Measurements from ENCODE around the gene PHLPP1.

The PHLPP1 gene

DNA sequence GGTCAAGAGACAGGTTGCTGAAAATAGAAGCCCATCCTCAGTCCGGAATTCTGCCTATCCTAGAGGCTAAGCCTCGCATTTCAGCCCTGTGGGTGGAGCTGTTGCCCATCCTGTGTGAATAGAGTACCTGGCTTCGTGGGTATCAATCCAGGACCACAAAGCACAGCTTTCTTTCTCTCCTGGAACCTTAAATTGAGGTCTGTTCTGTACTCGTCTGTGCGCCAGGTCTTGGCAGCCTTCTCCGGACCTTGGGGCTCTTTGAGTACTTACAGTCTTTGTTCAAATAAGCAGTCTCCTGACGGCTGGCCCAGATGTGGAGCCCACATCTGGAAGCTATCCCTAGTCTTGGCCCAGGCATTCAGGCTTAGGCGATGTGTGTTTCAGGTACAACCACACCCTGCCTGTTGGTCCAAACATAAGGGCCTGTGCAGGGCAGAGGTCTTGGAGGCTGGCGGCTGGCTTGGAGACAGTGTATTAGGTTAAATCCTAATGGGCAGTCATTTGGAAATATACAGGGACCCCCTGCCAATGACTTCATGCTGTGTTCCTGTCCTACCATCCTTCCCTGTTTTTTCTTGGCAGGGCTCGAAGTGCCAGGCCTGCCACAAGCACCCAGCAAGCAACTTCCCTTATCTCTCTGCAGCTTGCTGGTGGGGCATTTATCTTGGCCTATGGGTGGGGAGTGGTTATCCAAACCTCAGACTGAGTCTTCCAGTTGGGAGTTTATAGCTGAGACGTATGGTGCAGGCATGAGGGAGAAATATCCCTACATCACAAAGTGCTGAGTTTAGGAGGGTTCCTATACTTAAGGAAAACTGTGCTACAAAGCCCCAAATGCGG, 310.1 kb downstream of the PHLPP1 start:
- no peak for DNase-seq

DNA sequence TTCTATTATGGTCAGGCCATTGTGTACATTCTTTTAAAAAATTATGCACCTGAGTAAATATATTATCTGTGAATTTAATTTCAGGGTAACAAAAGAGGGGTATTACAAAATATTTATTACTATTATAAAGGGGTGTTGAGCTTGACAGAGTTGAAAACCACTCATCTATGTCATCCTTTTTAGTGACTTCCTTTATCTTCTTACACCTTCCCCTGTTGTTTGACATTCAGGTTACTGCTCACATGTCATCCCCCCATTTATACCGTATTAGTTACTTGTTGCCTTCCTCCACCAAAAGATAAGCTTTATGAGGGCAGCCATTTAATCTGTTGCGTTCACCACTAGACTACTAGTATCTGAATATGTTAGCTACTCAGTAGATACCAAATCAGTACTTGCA, 313.0 kb downstream of the PHLPP1 start:
- no peak for DNase-seq
